ENCODE results near the gene WDR59.

- TF ChIP-seq EP300 (IDR thresholded peaks at IDR 0.05) (no peak), CTCF (IDR thresholded peaks at IDR 0.05) (no peak), EHMT2 (IDR thresholded peaks at IDR 0.05; ENCODE audit: low read depth) (no peak), PBX3 (IDR thresholded peaks at IDR 0.05) (no peak), POLR2A (IDR thresholded peaks at IDR 0.05; ENCODE audit: low read length) (no peak), MAFK (IDR thresholded peaks at IDR 0.05; ENCODE audit: partially characterized antibody) (no peak)
- TF ChIP-seq, protein P1, sequence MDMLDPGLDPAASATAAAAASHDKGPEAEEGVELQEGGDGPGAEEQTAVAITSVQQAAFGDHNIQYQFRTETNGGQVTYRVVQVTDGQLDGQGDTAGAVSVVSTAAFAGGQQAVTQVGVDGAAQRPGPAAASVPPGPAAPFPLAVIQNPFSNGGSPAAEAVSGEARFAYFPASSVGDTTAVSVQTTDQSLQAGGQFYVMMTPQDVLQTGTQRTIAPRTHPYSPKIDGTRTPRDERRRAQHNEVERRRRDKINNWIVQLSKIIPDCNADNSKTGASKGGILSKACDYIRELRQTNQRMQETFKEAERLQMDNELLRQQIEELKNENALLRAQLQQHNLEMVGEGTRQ (IDR thresholded peaks at IDR 0.05) = no peak
Measured at GRCh38 chr16:74893541-74893940, 91.4 kb downstream of the WDR59 start.
